AG10803 (cell line): Measurements from ENCODE around the gene TUBGCP2.

Experiments
- DNase-seq: peaks from one replicate; pipeline ENCODE4 v3.0.0; 2010; ENCODE audit warnings: low read depth
- H3K4me3 ChIP-seq: 2 replicates; pipeline ENCODE4 v1.5.1; 2011; ENCODE audit warnings: mild to moderate bottlenecking, low read length, control low read depth
- CTCF ChIP-seq: conservative IDR thresholded peaks from 2 replicates; pipeline ENCODE4 v1.5.1; 2011; ENCODE audit warnings: mild to moderate bottlenecking, low read length, control low read depth, inconsistent platforms

Gene TUBGCP2

GRCh38 chr10:133289761-133290160 is 18.9 kb downstream of the TUBGCP2 start:
- TF ChIP-seq CTCF, result no peak
- no peak for DNase-seq
- no peak overlapping the region for H3K4me3 ChIP-seq

GRCh38 chr10:133287832-133288500 is 20.7 kb downstream of the TUBGCP2 start:
- DNase-seq, result no peak
- no peak for TF ChIP-seq CTCF
- H3K4me3 ChIP-seq, result no peak overlapping the region

GRCh38 chr10:133286366-133286765 is 22.3 kb downstream of the TUBGCP2 start:
- no peak for DNase-seq
- no peak for TF ChIP-seq CTCF
- no peak overlapping the region for H3K4me3 ChIP-seq

GRCh38 chr10:133285217-133285616 is 23.5 kb downstream of the TUBGCP2 start:
- DNase-seq, result no peak
- no peak overlapping the region for H3K4me3 ChIP-seq
- no peak for TF ChIP-seq CTCF

GRCh38 chr10:133283931-133284330 is 24.7 kb downstream of the TUBGCP2 start:
- DNase-seq, result no peak
- H3K4me3 ChIP-seq, result no peak overlapping the region
- TF ChIP-seq CTCF, result no peak

- H3K4me3 ChIP-seq, result no peak overlapping the region
- no peak for DNase-seq
- no peak for TF ChIP-seq CTCF
These were observed 25.8 kb downstream of the TUBGCP2 start for GRCh38 chr10:133282846-133283390.

GRCh38 chr10:133281628-133282372 is 26.9 kb downstream of the TUBGCP2 start:
- H3K4me3 ChIP-seq, result no peak overlapping the region
- no peak for DNase-seq
- TF ChIP-seq CTCF, result no peak
